Transverse colon (tissue), 4 donors: ENCODE measurements around the gene ARHGAP23. TPM values are rescaled to one million over a fixed set of nuclear protein-coding genes. Genes with fewer than 3 reads are reported as not detected.

Source experiments
- DNase-seq: peaks from one replicate; pipeline ENCODE4 v3.0.0-alpha.2; 2019
- H3K27ac ChIP-seq, 4 donors: fragments of 200-600 bp; sonication (generic); 2 replicates each; pipeline ENCODE4 v1.5.1; 2016 to 2018; ENCODE audit warnings: inconsistent platforms in 4 of 4
- H3K27me3 ChIP-seq: fragments of 200-600 bp; sonication (generic); 2 replicates; pipeline ENCODE4 v1.5.1; 2017; ENCODE audit warnings: inconsistent platforms
- H3K36me3 ChIP-seq, 4 donors: fragments of 200-600 bp; sonication (generic); 2 replicates each; pipeline ENCODE4 v1.5.1; 2017 to 2019; ENCODE audit warnings: inconsistent platforms in 4 of 4
- H3K4me1 ChIP-seq, 4 donors: fragments of 200-600 bp; sonication (generic); 2 replicates each; pipeline ENCODE4 v1.5.1; 2017 to 2020; ENCODE audit warnings: inconsistent platforms in 4 of 4
- H3K4me3 ChIP-seq, 4 donors: fragments of 200-600 bp; sonication (generic); 1 replicate in 1 of 4; 2 replicates in 3 of 4; pipeline versions ENCODE4 v1.5.1 to v1.6.1; 2017 to 2019; ENCODE audit warnings: inconsistent platforms in 4 of 4
- H3K9me3 ChIP-seq, 2 donors: fragments of 200-600 bp; sonication (generic); 2 replicates each; pipeline ENCODE4 v1.5.1; 2017 to 2019; ENCODE audit warnings: inconsistent platforms in 2 of 2
- CTCF ChIP-seq, 5 experiments: fragments of 200-600 bp in 3 of 5; fragments of 450-650 bp in 2 of 5; sonication (generic) in 3 of 5; IDR thresholded peaks; 1 replicate in 2 of 5; 2 replicates in 3 of 5; pipeline ENCODE4 v1.5.1; 2016 to 2017; ENCODE audit warnings: antibody characterized with exemption in 5 of 5, inconsistent platforms in 3 of 5, mild to moderate bottlenecking in 2 of 5, moderate library complexity in 1 of 5
- EP300 ChIP-seq: sonication (generic); formaldehyde crosslinking; IDR thresholded peaks from one replicate; pipeline ENCODE4 v1.6.1; 2017; ENCODE audit warnings: antibody characterized with exemption, low read depth
- POLR2A ChIP-seq: fragments of 450-650 bp; IDR thresholded peaks from one replicate; pipeline ENCODE4 v1.6.1; 2016; ENCODE audit warnings: antibody characterized with exemption, mild to moderate bottlenecking, moderate library complexity
- POLR2AphosphoS5 ChIP-seq, 3 donors: sonication (generic); formaldehyde crosslinking; IDR thresholded peaks; one replicate each; pipeline ENCODE4 v1.6.1; 2016; ENCODE audit warnings: antibody characterized with exemption in 3 of 3
- whole genome bisulfite sequencing, 2 donors: methylation state at CpG; one replicate each; pipeline ENCODE4 v1.1.5; 2018; ENCODE audit warnings: low coverage in 1 of 2; 5-methylcytosine and 5-hydroxymethylcytosine counted together
- in situ Hi-C, 4 donors: fragments of 200-750 bp; cut with MboI; loops; one replicate each; pipeline versions ENCODE4 v1.15.0 to v1.15.1; 2017; ENCODE audit warnings: low sequenced_read_pairs in 3 of 4, low pct_ligation_motif_present in 1 of 4, low pct_unique_long_range_greater_than_20kb in 1 of 4
- intact Hi-C: fragments of 100-400 bp; cut with DNase I; formaldehyde crosslinking; loops from one replicate; pipeline ENCODE4 v1.15.1; 2023; ENCODE audit warnings: low total_unique reads
- total RNA-seq, 4 donors: library from RNA; depleted of rRNA; stranded (reverse); fragments of >200 nt; gene quantifications; one replicate each; pipeline ENCODE4 v1.1.0, GENCODE V29; 2016

Gene ARHGAP23
- total RNA-seq, 4 donors from 2014 or later = 4.5 to 21.7 (median 17.0) TPM

- Histone ChIP-seq H3K4me1 (peaks cover 6 to 46% (median 21%) of the 10 kb centered on the region in 4 donors), H3K27ac (peak overlapping the region; percentile 59 to 79 (median 73)), H3K9me3 (no peaks in the 10 kb centered on the region), H3K36me3 (no peaks in the 10 kb centered on the region), H3K27me3 (peaks cover 63% of the 10 kb centered on the region), H3K4me3 (no peak overlapping the region)
- in situ Hi-C loops = no loop called here
- WGBS, 2 donors = 0 to 30% methylated on average over 2 to 14 of the region's 14 CpGs
- DNase-seq = no peak
- intact Hi-C loops = loop anchor here (5.0 kb wide), 1 partner anchor 46 kb away; no protein-coding TSS in a partner anchor
- no peak for TF ChIP-seq POLR2AphosphoS5 (IDR thresholded peaks at IDR 0.05)
- no peak for TF ChIP-seq EP300
- no peak for TF ChIP-seq CTCF (IDR thresholded peaks at IDR 0.05)
- no peak for TF ChIP-seq POLR2A
These were observed 7.0 kb upstream of the ARHGAP23 start for GRCh38 chr17:38421171-38421841.

- TF ChIP-seq CTCF (IDR thresholded peaks at IDR 0.05) = no peak
- intact Hi-C loops (loop anchor here (5.0 kb wide), 1 partner anchor 45 kb away; no protein-coding TSS in a partner anchor), in situ Hi-C loops (no loop called here)
- H3K4me1 ChIP-seq = peaks cover 7 to 51% (median 25%) of the 10 kb centered on the region in 4 donors
- no peaks in the 10 kb centered on the region for H3K36me3 ChIP-seq
- H3K9me3 ChIP-seq = no peaks in the 10 kb centered on the region
- H3K27me3 ChIP-seq = peaks cover 58% of the 10 kb centered on the region
- no peak for DNase-seq
- 45 to 100% methylated on average over 1 to 17 of the region's 17 CpGs for WGBS, 2 donors
- H3K4me3 ChIP-seq = no peak overlapping the region
- H3K27ac ChIP-seq = peak overlapping the region; percentile 59 to 79 (median 73)
These were observed 6.1 kb upstream of the ARHGAP23 start for GRCh38 chr17:38421871-38422827.

- H3K27me3 ChIP-seq = peaks cover 42% of the 10 kb centered on the region
- H3K9me3 ChIP-seq = no peaks in the 10 kb centered on the region
- in situ Hi-C loops = no loop called here
- no peak overlapping the region for H3K4me3 ChIP-seq
- H3K36me3 ChIP-seq = no peaks in the 10 kb centered on the region
- no peak for TF ChIP-seq POLR2A
- 20 to 49% methylated on average over 1 to 6 of the region's 6 CpGs for WGBS, 2 donors
- intact Hi-C loops = loop anchor here (5.0 kb wide), 1 partner anchor 43 kb away; no protein-coding TSS in a partner anchor
- no peak for DNase-seq
- peaks cover 13 to 62% (median 31%) of the 10 kb centered on the region in 4 donors for H3K4me1 ChIP-seq
- H3K27ac ChIP-seq = peak overlapping the region; percentile 84 to 96 (median 90)
These were observed 3.8 kb upstream of the ARHGAP23 start for GRCh38 chr17:38424297-38424972.

- TF ChIP-seq POLR2A (no peak), EP300 (no peak), POLR2AphosphoS5 (IDR thresholded peaks at IDR 0.05) (no peak), CTCF (IDR thresholded peaks at IDR 0.05) (no peak)
- Histone ChIP-seq H3K27me3 (peaks cover 36% of the 10 kb centered on the region), H3K36me3 (no peaks in the 10 kb centered on the region), H3K4me3 (no peak overlapping the region), H3K9me3 (no peaks in the 10 kb centered on the region), H3K4me1 (peaks cover 9 to 56% (median 32%) of the 10 kb centered on the region in 4 donors), H3K27ac (peak overlapping the region; percentile 84 to 96 (median 90))
- in situ Hi-C loops (no loop called here), intact Hi-C loops (loop anchor here (5.0 kb wide), 1 partner anchor 62 kb away; no protein-coding TSS in a partner anchor)
- WGBS, 2 donors = 62 to 77% methylated on average over 10 to 13 of the region's 13 CpGs
- no peak for DNase-seq
These were observed 3.2 kb upstream of the ARHGAP23 start for GRCh38 chr17:38425031-38425430.
